Upper lobe of left lung (tissue), 6 donors: ENCODE measurements around the gene C5orf63. TPM values are rescaled to one million over a fixed set of nuclear protein-coding genes. Genes with fewer than 3 reads are reported as not detected.
"Not testable (repeated sequence)": the region's sequence is repeated elsewhere in the genome, so short reads cannot be mapped to it uniquely, and the experiment has no call there.

Source experiments
- ATAC-seq, 2 donors: fragments of 200-7000 bp; cut with Tn5 transposase; one replicate each; pipeline ENCODE4 v1.9.1; 2022; ENCODE audit warnings: mild to moderate bottlenecking in 2 of 2, moderate library complexity in 2 of 2; ENCODE audit not compliant: low FRiP score in 2 of 2
- DNase-seq, 2 donors: peaks; one replicate each; pipeline ENCODE4 v3.0.0-alpha.2; 2019 to 2020
- H3K27ac ChIP-seq, 4 donors: fragments of 200-600 bp; sonication (generic); one replicate each; pipeline ENCODE4 v1.5.1; 2016 to 2019
- H3K27me3 ChIP-seq, 4 donors: fragments of 200-600 bp; sonication (generic); one replicate each; pipeline ENCODE4 v1.5.1; 2017 to 2019
- H3K36me3 ChIP-seq, 4 donors: fragments of 200-600 bp; sonication (generic); one replicate each; pipeline ENCODE4 v1.5.1; 2016 to 2019
- H3K4me1 ChIP-seq, 4 donors: fragments of 200-600 bp; sonication (generic); one replicate each; pipeline ENCODE4 v1.5.1; 2018 to 2019
- H3K4me3 ChIP-seq, 4 donors: fragments of 200-600 bp; sonication (generic); one replicate each; pipeline ENCODE4 v1.5.1; 2017 to 2019; ENCODE audit warnings: mild to moderate bottlenecking in 2 of 4, moderate library complexity in 1 of 4
- H3K9me3 ChIP-seq, 4 donors: fragments of 200-600 bp; sonication (generic); one replicate each; pipeline ENCODE4 v1.5.1; 2018 to 2019
- EP300 ChIP-seq, 4 donors: sonication (generic); formaldehyde crosslinking; IDR thresholded peaks; one replicate each; pipeline ENCODE4 v1.5.1; 2017; ENCODE audit warnings: antibody characterized with exemption in 4 of 4, control low read depth in 2 of 4
- POLR2A ChIP-seq, 4 donors: fragments of 450-650 bp; IDR thresholded peaks; one replicate each; pipeline ENCODE4 v1.5.1; 2016 to 2017; ENCODE audit warnings: antibody characterized with exemption in 4 of 4, mild to moderate bottlenecking in 2 of 4
- POLR2AphosphoS5 ChIP-seq, 2 donors: sonication (generic); formaldehyde crosslinking; IDR thresholded peaks; one replicate each; pipeline ENCODE4 v1.5.1; 2017; ENCODE audit warnings: antibody characterized with exemption in 2 of 2
- whole genome bisulfite sequencing, 2 donors: methylation state at CpG; one replicate each; pipeline ENCODE4 v1.1.5; 2017 to 2018; 5-methylcytosine and 5-hydroxymethylcytosine counted together
- total RNA-seq, 6 donors: library from RNA; depleted of rRNA in 4 of 6; stranded (reverse); fragments of >200 nt in 4 of 6; gene quantifications; one replicate each; pipeline versions ENCODE4 v1.1.0 to v1.2.1, GENCODE V29; 2016 to 2021
- TF ChIP-seq, protein P1 (sequence below), 6 experiments: fragments of 450-650 bp in 4 of 6; fragments of 200-600 bp in 2 of 6; sonication (generic) in 2 of 6; IDR thresholded peaks; one replicate each; pipeline ENCODE4 v1.5.1; 2016 to 2019; ENCODE audit warnings: antibody characterized with exemption in 6 of 6
- donor health status: DM: no; HTN: no; CAD: no; lungs with moderate emphysema.
- donor health status: DM: no; HTN: yes; CAD: no; lungs with severe emphysema.

C5orf63 gene
- total RNA-seq, 6 donors from 2014 or later: 1.9 to 13.6 (median 6.1) TPM

DNA sequence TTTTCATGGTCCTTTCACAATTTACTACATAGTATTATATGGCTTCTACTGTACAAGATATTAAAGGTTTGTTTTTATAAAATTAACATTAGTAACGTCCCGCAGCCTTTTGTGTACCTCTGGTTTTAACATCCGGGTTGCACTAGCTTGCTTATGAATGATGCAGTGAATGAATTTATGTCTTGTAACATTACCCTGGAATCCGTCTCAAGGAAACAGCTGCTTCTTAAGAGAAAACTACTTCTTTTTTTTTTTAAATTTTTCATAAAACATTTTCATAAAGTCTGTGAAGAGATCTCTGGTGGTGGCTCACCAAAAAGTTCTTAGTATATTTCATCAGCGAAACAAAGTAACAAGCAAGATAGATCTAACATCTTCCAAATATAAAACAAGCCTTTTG, 66.6 kb downstream of the C5orf63 start:
- H3K27ac ChIP-seq: no peak overlapping the region
- no peak for ATAC-seq
- 38 to 45% methylated on average over 5 of the region's 5 CpGs for WGBS, 2 donors
- no peaks in the 10 kb centered on the region for H3K4me1 ChIP-seq
- no peaks in the 10 kb centered on the region for H3K36me3 ChIP-seq
- no peaks in the 10 kb centered on the region for H3K27me3 ChIP-seq
- no peaks in the 10 kb centered on the region for H3K9me3 ChIP-seq
- no peak overlapping the region for H3K4me3 ChIP-seq
- no peak for TF ChIP-seq EP300 (IDR thresholded peaks at IDR 0.05)
- TF ChIP-seq POLR2AphosphoS5 (IDR thresholded peaks at IDR 0.05): no peak
- TF ChIP-seq POLR2A (IDR thresholded peaks at IDR 0.05): no peak
- TF ChIP-seq, protein P1, sequence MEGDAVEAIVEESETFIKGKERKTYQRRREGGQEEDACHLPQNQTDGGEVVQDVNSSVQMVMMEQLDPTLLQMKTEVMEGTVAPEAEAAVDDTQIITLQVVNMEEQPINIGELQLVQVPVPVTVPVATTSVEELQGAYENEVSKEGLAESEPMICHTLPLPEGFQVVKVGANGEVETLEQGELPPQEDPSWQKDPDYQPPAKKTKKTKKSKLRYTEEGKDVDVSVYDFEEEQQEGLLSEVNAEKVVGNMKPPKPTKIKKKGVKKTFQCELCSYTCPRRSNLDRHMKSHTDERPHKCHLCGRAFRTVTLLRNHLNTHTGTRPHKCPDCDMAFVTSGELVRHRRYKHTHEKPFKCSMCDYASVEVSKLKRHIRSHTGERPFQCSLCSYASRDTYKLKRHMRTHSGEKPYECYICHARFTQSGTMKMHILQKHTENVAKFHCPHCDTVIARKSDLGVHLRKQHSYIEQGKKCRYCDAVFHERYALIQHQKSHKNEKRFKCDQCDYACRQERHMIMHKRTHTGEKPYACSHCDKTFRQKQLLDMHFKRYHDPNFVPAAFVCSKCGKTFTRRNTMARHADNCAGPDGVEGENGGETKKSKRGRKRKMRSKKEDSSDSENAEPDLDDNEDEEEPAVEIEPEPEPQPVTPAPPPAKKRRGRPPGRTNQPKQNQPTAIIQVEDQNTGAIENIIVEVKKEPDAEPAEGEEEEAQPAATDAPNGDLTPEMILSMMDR (IDR thresholded peaks at IDR 0.05): no peak
- no peak for DNase-seq

DNA sequence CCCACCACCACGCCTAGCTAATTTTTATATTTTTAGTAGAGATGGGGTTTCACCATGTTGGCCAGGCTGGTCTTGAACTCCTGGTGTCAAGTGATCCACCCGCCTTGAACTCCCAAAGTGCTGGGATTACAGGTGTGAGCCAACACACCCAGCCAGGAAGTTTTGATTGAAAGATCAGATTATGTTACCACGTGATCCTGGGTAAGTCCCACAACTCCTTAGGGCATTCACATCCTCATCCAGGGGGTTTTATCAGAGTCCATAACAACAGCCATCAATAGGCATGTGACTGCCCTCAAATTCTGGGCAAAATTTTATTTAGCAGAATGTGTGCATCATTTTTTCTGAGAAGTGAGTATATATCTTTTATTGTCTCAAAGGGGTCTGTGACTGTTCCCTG, 68.0 kb downstream of the C5orf63 start:
- not testable (repeated sequence) for H3K27me3 ChIP-seq, H3K4me3 ChIP-seq, H3K27ac ChIP-seq, H3K9me3 ChIP-seq, H3K36me3 ChIP-seq, ATAC-seq, H3K4me1 ChIP-seq, DNase-seq
- 84 to 87% methylated on average over 3 of the region's 3 CpGs for WGBS, 2 donors

DNA sequence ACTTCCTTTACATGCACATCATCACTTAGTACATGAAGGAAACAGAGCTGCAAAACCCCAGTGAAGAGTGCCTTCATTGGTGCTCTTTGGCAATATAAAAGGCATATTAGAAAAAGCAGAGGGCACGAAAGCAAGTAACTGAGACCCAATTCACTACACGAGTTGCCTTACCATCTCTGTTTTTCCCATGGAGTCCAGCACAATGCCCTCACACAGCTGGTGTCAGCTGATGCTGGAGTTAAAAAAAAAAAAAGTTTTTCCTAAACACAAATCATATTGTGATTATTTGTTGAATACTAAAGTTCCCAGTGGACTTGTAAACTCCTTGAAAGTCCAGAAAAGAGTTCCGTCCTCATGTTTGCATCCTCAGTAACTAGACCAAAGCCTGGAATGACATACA, 68.6 kb downstream of the C5orf63 start:
- 87 to 95% methylated on average over 3 of the region's 3 CpGs for WGBS, 2 donors
- H3K4me3 ChIP-seq: no peak overlapping the region
- H3K4me1 ChIP-seq: no peaks in the 10 kb centered on the region
- H3K27me3 ChIP-seq: no peaks in the 10 kb centered on the region
- H3K27ac ChIP-seq: no peak overlapping the region
- no peaks in the 10 kb centered on the region for H3K36me3 ChIP-seq
- no peaks in the 10 kb centered on the region for H3K9me3 ChIP-seq
- ATAC-seq: no peak
- TF ChIP-seq EP300 (IDR thresholded peaks at IDR 0.05) (no peak), POLR2AphosphoS5 (IDR thresholded peaks at IDR 0.05) (no peak), POLR2A (IDR thresholded peaks at IDR 0.05) (no peak)
- TF ChIP-seq, protein P1 (IDR thresholded peaks at IDR 0.05): no peak
- DNase-seq: no peak

DNA sequence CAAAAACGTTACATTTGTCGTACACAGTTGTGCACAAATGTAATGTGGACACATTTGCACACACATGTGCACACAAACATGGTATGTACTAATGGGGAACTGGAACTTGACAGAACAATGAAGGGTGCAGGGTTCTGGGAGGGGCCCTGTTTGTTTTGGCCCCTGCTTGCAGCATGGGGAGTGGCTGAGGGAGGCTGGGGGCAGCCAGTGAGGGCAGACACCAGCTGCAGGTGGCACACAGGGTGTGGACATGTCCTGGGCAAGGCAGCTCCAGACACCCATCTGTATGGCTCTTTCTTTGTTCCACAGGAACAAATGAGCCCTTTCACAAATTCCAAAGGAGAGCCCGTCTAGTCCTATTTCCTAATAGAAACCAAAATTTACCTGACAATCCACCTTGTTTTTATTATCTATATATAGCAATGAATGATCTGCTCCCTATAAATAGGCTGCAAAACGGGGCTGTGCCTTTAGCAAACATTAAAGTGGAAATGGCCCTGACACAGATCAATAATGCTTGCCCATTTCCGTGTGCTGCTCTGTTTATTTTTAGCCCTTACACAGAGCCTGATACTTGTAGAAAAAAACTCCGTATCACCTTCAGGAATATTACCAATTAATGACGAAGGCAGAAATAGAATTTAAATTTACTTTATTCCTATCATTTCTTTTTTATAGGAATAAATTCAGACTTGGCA, 69.4 kb downstream of the C5orf63 start:
- DNase-seq: peak in 1 of 2 donors; percentile 33

DNA sequence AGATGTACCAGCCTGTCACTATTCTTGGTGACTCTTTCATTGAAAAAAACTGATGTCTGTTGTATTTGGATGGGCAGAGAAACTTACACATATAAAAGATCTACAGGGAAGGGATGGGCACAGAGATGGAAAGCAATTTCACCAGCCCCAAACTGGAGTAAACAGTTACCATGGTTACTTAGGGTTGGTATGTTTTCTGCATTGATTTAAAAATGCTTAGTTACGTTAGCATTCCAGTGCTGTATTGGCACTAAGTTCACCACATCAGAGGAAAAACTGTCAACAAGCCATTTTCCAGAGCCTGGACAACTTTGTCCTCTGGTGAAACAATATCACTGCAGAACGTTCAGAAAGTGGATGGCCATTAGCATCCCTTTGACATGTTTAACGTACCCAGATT, 70.9 kb downstream of the C5orf63 start:
- no peak for TF ChIP-seq POLR2A (IDR thresholded peaks at IDR 0.05)
- H3K4me3 ChIP-seq: no peak overlapping the region
- no peak for DNase-seq
- peak in 1 of 2 donors; percentile 34 for ATAC-seq
- H3K4me1 ChIP-seq: no peaks in the 10 kb centered on the region
- 70 to 73% methylated on average over 3 of the region's 3 CpGs for WGBS, 2 donors
- no peaks in the 10 kb centered on the region for H3K27me3 ChIP-seq
- H3K36me3 ChIP-seq: no peaks in the 10 kb centered on the region
- no peaks in the 10 kb centered on the region for H3K9me3 ChIP-seq
- no peak overlapping the region for H3K27ac ChIP-seq

More for the DNA sequence above, 69.4 kb downstream of the C5orf63 start:
- 64 to 71% methylated on average over 7 of the region's 7 CpGs for WGBS, 2 donors
- Histone ChIP-seq H3K4me3 (no peak overlapping the region), H3K27ac (no peak overlapping the region), H3K4me1 (no peaks in the 10 kb centered on the region), H3K36me3 (no peaks in the 10 kb centered on the region), H3K27me3 (no peaks in the 10 kb centered on the region), H3K9me3 (no peaks in the 10 kb centered on the region)
- TF ChIP-seq POLR2AphosphoS5 (IDR thresholded peaks at IDR 0.05) (no peak), EP300 (IDR thresholded peaks at IDR 0.05) (no peak), POLR2A (IDR thresholded peaks at IDR 0.05) (no peak)
- TF ChIP-seq, protein P1 (IDR thresholded peaks at IDR 0.05): no peak
- peak in 1 of 2 donors; percentile 59 for ATAC-seq
